Measurements from ENCODE around the gene CDH2. TPM values are rescaled to one million over a fixed set of nuclear protein-coding genes. Genes with fewer than 3 reads are reported as not detected.

The CDH2 gene
- 2.0 and 8.7 TPM in 2 replicates for total RNA-seq
- polyA plus RNA-seq = 15.3 and 18.9 TPM in 2 replicates
- polyA plus RNA-seq (2012) = 7.3 and 9.9 TPM in 2 replicates
- 9.0 and 18.1 TPM in 2 replicates for polyA minus RNA-seq (ENCODE audit: low replicate concordance)

DNA sequence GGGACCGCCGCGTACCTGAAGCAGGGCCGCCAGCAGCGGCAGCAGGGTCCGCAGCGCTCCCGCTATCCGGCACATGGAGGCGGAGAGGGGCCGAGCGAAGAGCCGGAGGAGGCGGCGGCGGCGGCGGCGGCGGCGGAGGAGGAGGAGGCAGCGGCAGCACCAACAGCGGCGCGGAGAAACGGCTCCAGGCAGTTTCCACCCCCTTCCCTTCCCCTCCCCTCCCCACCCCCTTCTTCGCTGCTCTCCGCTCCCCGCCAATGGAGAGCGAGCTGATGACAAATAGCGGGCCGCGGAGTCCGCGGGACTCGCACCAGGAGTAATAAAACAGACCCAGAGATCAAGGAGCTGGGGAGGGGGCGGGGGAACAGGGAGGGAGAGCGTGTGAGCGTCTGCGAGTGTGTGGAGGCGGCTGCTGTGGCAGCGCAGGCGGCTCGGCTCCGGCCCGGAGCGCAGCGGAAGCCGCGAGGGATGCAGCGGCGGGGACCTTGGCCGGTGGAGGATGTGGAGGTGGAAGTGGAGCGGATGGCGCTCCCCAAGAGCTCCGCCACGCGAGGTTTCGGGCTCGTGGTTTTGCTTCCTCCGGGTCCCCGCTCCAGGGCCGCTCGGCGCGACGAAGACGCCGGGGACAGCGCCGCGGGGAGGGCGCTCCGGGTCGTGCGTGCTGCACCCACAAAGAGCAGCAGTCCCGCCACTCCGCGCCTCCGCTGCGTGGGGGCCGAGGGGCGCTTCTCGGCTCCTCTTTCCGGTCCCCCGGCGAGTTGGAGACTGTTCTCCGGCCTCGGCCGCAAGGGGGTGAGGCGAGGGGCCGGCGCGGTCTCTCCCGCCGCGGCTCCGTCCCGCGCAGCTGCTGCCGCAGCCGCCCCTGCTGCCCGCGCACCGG, at the start of gene CDH2:
Gene CDH2, minus strand, starts transcription at position 183 of the 880 bp plus-strand sequence. Its CDS starts 108 bp downstream, at position 75.
- H3K9ac ChIP-seq (ENCODE audit: insufficient read depth, low read length) = peak within 1 kb of the TSS; percentile 52
- H3K4me1 ChIP-seq (ENCODE audit: control insufficient read depth, extremely low read depth, insufficient read depth, low read length) = no peaks in the 10 kb centered on the region
- H3K4me3 ChIP-seq (replicated peaks in 1 of 4; ENCODE audit: control extremely low read depth in 1 of 4, insufficient read depth in 1 of 4, low read depth in 3 of 4, low read length in 4 of 4) = peak within 1 kb of the TSS; percentile 62 to 72 (median 66)
- H4K20me1 ChIP-seq (ENCODE audit: control insufficient read depth, extremely low read depth, insufficient read depth, low read length) = no peaks in the 10 kb centered on the region
- TF ChIP-seq, protein P1, sequence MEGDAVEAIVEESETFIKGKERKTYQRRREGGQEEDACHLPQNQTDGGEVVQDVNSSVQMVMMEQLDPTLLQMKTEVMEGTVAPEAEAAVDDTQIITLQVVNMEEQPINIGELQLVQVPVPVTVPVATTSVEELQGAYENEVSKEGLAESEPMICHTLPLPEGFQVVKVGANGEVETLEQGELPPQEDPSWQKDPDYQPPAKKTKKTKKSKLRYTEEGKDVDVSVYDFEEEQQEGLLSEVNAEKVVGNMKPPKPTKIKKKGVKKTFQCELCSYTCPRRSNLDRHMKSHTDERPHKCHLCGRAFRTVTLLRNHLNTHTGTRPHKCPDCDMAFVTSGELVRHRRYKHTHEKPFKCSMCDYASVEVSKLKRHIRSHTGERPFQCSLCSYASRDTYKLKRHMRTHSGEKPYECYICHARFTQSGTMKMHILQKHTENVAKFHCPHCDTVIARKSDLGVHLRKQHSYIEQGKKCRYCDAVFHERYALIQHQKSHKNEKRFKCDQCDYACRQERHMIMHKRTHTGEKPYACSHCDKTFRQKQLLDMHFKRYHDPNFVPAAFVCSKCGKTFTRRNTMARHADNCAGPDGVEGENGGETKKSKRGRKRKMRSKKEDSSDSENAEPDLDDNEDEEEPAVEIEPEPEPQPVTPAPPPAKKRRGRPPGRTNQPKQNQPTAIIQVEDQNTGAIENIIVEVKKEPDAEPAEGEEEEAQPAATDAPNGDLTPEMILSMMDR (conservative IDR thresholded peaks at IDR 0.05 in 1 of 2, IDR thresholded peaks at IDR 0.05 in 1 of 2; ENCODE audit: low read depth in 1 of 2, low read length in 2 of 2) = peak in 1 of 2 donors; percentile 5
- no peak for TF ChIP-seq EZH2 (IDR thresholded peaks at IDR 0.05; ENCODE audit: low read length, missing control alignments)
- H3K4me2 ChIP-seq (ENCODE audit: extremely low read depth, insufficient read depth, low read length) = peak within 1 kb of the TSS; percentile 83
- H3K9me3 ChIP-seq (ENCODE audit: control insufficient read depth, insufficient read depth, low read depth, low read length) = no peaks in the 10 kb centered on the region
- peak within 1 kb of the TSS; percentile 9 for H3K27ac ChIP-seq (ENCODE audit: insufficient read depth, low read length)
- H3K36me3 ChIP-seq (ENCODE audit: control insufficient read depth, insufficient read depth, low read length) = no peaks in the 10 kb centered on the region
- H3K79me2 ChIP-seq (ENCODE audit: control insufficient read depth, insufficient read depth, low read length) = no peaks in the 10 kb centered on the region
- no peaks in the 10 kb centered on the region for H3K27me3 ChIP-seq (ENCODE audit: control insufficient read depth, insufficient read depth, low read length)
- DNase-seq (ENCODE audit: low read depth in 2 of 2) = peak; percentile 71 to 94
- H2AFZ ChIP-seq (ENCODE audit: low read length) = peak within 1 kb of the TSS; percentile 74

DNA sequence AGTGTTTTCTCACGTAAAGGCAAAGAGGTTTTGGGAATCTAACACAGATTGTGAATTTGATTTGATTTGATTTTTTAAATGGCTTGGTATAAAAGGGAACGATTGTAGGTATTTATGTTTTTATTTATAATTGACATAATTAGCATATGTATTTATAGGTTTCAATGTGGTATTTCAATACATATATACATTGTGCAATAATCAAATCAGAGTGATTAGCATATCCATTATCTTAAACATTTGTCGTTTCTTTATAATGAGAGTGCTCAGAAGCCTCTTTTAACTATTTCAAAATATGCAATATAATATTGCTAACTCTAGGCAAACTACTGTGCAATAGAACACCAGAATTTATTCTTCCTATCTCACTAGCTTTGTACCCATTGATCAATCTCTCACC, 35.1 kb upstream of the CDH2 start:
- Histone ChIP-seq H3K4me1 (ENCODE audit: control insufficient read depth, extremely low read depth, insufficient read depth, low read length) (no peaks in the 10 kb centered on the region), H3K27me3 (ENCODE audit: control insufficient read depth, insufficient read depth, low read length) (no peaks in the 10 kb centered on the region), H3K27ac (ENCODE audit: insufficient read depth, low read length) (no peak overlapping the region), H3K9me3 (ENCODE audit: control insufficient read depth, insufficient read depth, low read depth, low read length) (no peaks in the 10 kb centered on the region), H3K4me3 (replicated peaks in 1 of 4; ENCODE audit: control extremely low read depth in 1 of 4, insufficient read depth in 1 of 4, low read depth in 3 of 4, low read length in 4 of 4) (no peak overlapping the region), H3K79me2 (ENCODE audit: control insufficient read depth, insufficient read depth, low read length) (no peaks in the 10 kb centered on the region), H4K20me1 (ENCODE audit: control insufficient read depth, extremely low read depth, insufficient read depth, low read length) (no peaks in the 10 kb centered on the region), H3K36me3 (ENCODE audit: control insufficient read depth, insufficient read depth, low read length) (no peaks in the 10 kb centered on the region), H3K9ac (ENCODE audit: insufficient read depth, low read length) (no peak overlapping the region), H3K4me2 (ENCODE audit: extremely low read depth, insufficient read depth, low read length) (no peak overlapping the region), H2AFZ (ENCODE audit: low read length) (no peak overlapping the region)
- no peak for DNase-seq (ENCODE audit: low read depth in 2 of 2)
- no peak for TF ChIP-seq EZH2 (IDR thresholded peaks at IDR 0.05; ENCODE audit: low read length, missing control alignments)
- TF ChIP-seq, protein P1 (conservative IDR thresholded peaks at IDR 0.05 in 1 of 2, IDR thresholded peaks at IDR 0.05 in 1 of 2; ENCODE audit: low read depth in 1 of 2, low read length in 2 of 2) = no peak

DNA sequence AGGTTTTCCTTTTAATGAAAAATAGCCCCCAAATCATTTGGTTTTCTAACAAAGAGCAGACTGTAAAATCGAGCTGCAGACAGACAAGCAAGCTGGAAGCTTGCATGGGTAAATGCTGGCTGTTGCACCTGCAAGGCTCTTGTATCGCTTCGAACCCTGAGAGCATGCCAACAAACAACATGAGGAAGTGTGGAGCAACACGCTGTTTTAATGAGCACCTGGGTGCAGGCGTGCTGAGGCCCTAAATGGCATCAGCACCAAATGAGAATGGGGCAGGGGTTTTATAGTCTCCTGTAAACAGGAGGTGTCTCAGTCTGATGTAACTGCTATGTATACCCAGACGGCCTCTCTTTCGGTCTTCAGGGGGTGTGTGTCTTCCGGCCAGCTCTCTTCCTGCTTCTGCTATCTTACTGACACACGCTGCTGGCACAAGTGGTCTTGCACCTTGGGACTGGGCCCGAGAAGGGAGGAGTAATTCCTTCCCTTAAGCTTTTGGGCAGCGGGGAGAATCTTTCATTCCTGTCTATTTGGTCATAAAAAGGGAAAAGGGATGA, 31.9 kb upstream of the CDH2 start:
- Histone ChIP-seq H3K9ac (ENCODE audit: insufficient read depth, low read length) (no peak overlapping the region), H2AFZ (ENCODE audit: low read length) (no peak overlapping the region), H3K79me2 (ENCODE audit: control insufficient read depth, insufficient read depth, low read length) (no peaks in the 10 kb centered on the region), H4K20me1 (ENCODE audit: control insufficient read depth, extremely low read depth, insufficient read depth, low read length) (no peaks in the 10 kb centered on the region), H3K4me3 (replicated peaks in 1 of 4; ENCODE audit: control extremely low read depth in 1 of 4, insufficient read depth in 1 of 4, low read depth in 3 of 4, low read length in 4 of 4) (no peak overlapping the region), H3K4me2 (ENCODE audit: extremely low read depth, insufficient read depth, low read length) (no peak overlapping the region), H3K9me3 (ENCODE audit: control insufficient read depth, insufficient read depth, low read depth, low read length) (no peaks in the 10 kb centered on the region), H3K36me3 (ENCODE audit: control insufficient read depth, insufficient read depth, low read length) (no peaks in the 10 kb centered on the region), H3K27me3 (ENCODE audit: control insufficient read depth, insufficient read depth, low read length) (no peaks in the 10 kb centered on the region), H3K27ac (ENCODE audit: insufficient read depth, low read length) (no peak overlapping the region), H3K4me1 (ENCODE audit: control insufficient read depth, extremely low read depth, insufficient read depth, low read length) (peaks cover 4% of the 10 kb centered on the region)
- no peak for DNase-seq (ENCODE audit: low read depth in 2 of 2)
- no peak for TF ChIP-seq EZH2 (IDR thresholded peaks at IDR 0.05; ENCODE audit: low read length, missing control alignments)
- TF ChIP-seq, protein P1 (conservative IDR thresholded peaks at IDR 0.05 in 1 of 2, IDR thresholded peaks at IDR 0.05 in 1 of 2; ENCODE audit: low read depth in 1 of 2, low read length in 2 of 2) = no peak
